HEK293 (cell line): Measurements from ENCODE around the gene ANKRD40.
A peak's percentile ranks its signal among the peaks of the same experiment; 100 is the strongest.

Source experiments
- CTCF ChIA-PET: fragments of 350-600 bp; formaldehyde crosslinking; extraction: SDS; loops from one replicate; lab custom pipeline; 2021; ENCODE audit warnings: antibody characterized with exemption; lab: Yijun Ruan, JAX
- POLR2A ChIA-PET: fragments of 300-600 bp; formaldehyde crosslinking; extraction: SDS; loops from one replicate; lab custom pipeline; 2020; ENCODE audit warnings: antibody characterized with exemption, inconsistent platforms; lab: Yijun Ruan, JAX
- H3K27ac ChIP-seq: fragments of 200-500 bp; sonication (Bioruptor generic); 2 replicates; pipeline ENCODE4 v1.5.1; 2014; ENCODE audit warnings: low read depth, low read length, control low read depth, inconsistent platforms; ENCODE audit errors: extremely low read depth
- H3K36me3 ChIP-seq, 2 experiments: fragments of 200-500 bp in 1 of 2; sonication (Bioruptor generic) in 1 of 2; 1 replicate in 1 of 2; 2 replicates in 1 of 2; pipeline ENCODE4 v1.5.1; 2014 to 2017; ENCODE audit warnings: inconsistent platforms in 2 of 2, low read length in 2 of 2; ENCODE audit not compliant: control insufficient read depth in 2 of 2, insufficient read depth in 1 of 2
- H3K4me1 ChIP-seq: fragments of 200-500 bp; sonication (Bioruptor generic); 2 replicates; pipeline ENCODE4 v1.5.1; 2014; ENCODE audit warnings: mild to moderate bottlenecking, low read length, inconsistent platforms; ENCODE audit not compliant: control insufficient read depth, insufficient read depth
- H3K4me3 ChIP-seq: 2 replicates; pipeline ENCODE4 v1.5.1; 2011; ENCODE audit warnings: low read depth, mild to moderate bottlenecking, control low read depth, low read length, moderate library complexity
- H3K9me3 ChIP-seq: fragments of 200-500 bp; sonication (Bioruptor generic); 2 replicates; pipeline ENCODE4 v1.5.1; 2014; ENCODE audit warnings: low read depth, low read length, inconsistent platforms; ENCODE audit not compliant: control insufficient read depth, insufficient read depth
- GLI2 ChIP-seq: fragments of 450-650 bp; formaldehyde crosslinking; IDR thresholded peaks from 2 replicates; pipeline ENCODE4; 2017; ENCODE audit warnings: missing biosample characterization, missing genetic modification characterization, low read depth, borderline replicate concordance
- KLF10 ChIP-seq: fragments of 450-650 bp; IDR thresholded peaks from 2 replicates; pipeline ENCODE4 v1.5.1; 2018; ENCODE audit warnings: missing biosample characterization, mild to moderate bottlenecking, missing genetic modification characterization
- RBAK ChIP-seq: fragments of 450-650 bp; formaldehyde crosslinking; IDR thresholded peaks from 2 replicates; pipeline ENCODE4 v1.5.1; 2016; ENCODE audit warnings: missing biosample characterization, missing genetic modification characterization
- TRIM28 ChIP-seq: IDR thresholded peaks from 2 replicates; pipeline ENCODE4 v1.6.1; 2011; ENCODE audit warnings: low read length, control low read depth, borderline replicate concordance
- YY2 ChIP-seq: fragments of 450-650 bp; formaldehyde crosslinking; IDR thresholded peaks from 2 replicates; pipeline ENCODE4 v1.5.1; 2016; ENCODE audit warnings: missing biosample characterization, missing genetic modification characterization
- ZBTB1 ChIP-seq: fragments of 450-650 bp; formaldehyde crosslinking; IDR thresholded peaks from 2 replicates; pipeline ENCODE4 v1.5.1; 2016; ENCODE audit warnings: missing biosample characterization, missing genetic modification characterization
- ZNF114 ChIP-seq: fragments of 450-650 bp; formaldehyde crosslinking; IDR thresholded peaks from 2 replicates; pipeline ENCODE4 v1.5.0; 2017; ENCODE audit warnings: missing biosample characterization, missing genetic modification characterization
- ZNF133 ChIP-seq: fragments of 450-650 bp; formaldehyde crosslinking; IDR thresholded peaks from 2 replicates; pipeline ENCODE4 v1.5.1; 2016; ENCODE audit warnings: missing biosample characterization, missing genetic modification characterization
- ZNF140 ChIP-seq: fragments of 450-650 bp; formaldehyde crosslinking; IDR thresholded peaks from 2 replicates; pipeline ENCODE4 v1.5.1; 2016; ENCODE audit warnings: missing biosample characterization, missing genetic modification characterization
- ZNF23 ChIP-seq: fragments of 450-650 bp; formaldehyde crosslinking; IDR thresholded peaks from 2 replicates; pipeline ENCODE4 v1.5.1; 2016; ENCODE audit warnings: missing biosample characterization, missing genetic modification characterization, borderline replicate concordance
- ZNF354C ChIP-seq: fragments of 450-650 bp; formaldehyde crosslinking; IDR thresholded peaks from 2 replicates; pipeline ENCODE4 v1.5.1; 2016; ENCODE audit warnings: missing biosample characterization, missing genetic modification characterization, low read depth, borderline replicate concordance
- ZNF37A ChIP-seq: fragments of 450-650 bp; IDR thresholded peaks from 2 replicates; pipeline ENCODE4 v1.5.1; 2018; ENCODE audit warnings: missing biosample characterization, missing genetic modification characterization
- ZNF501 ChIP-seq: fragments of 450-650 bp; formaldehyde crosslinking; IDR thresholded peaks from 2 replicates; pipeline ENCODE4 v1.5.1; 2016; ENCODE audit warnings: missing biosample characterization, missing genetic modification characterization
- ZNF521 ChIP-seq: fragments of 450-650 bp; formaldehyde crosslinking; IDR thresholded peaks from 2 replicates; pipeline ENCODE4 v1.5.1; 2017; ENCODE audit warnings: missing biosample characterization, mild to moderate bottlenecking, missing genetic modification characterization
- ZNF596 ChIP-seq: fragments of 450-650 bp; IDR thresholded peaks from 2 replicates; pipeline ENCODE4 v1.5.0; 2018; ENCODE audit warnings: missing biosample characterization, mild to moderate bottlenecking, missing genetic modification characterization, moderate library complexity
- ZNF621 ChIP-seq: fragments of 450-650 bp; formaldehyde crosslinking; IDR thresholded peaks from 2 replicates; pipeline ENCODE4 v1.5.1; 2017; ENCODE audit warnings: missing biosample characterization, missing genetic modification characterization
- ZNF654 ChIP-seq: fragments of 450-650 bp; formaldehyde crosslinking; IDR thresholded peaks from 2 replicates; pipeline ENCODE4 v1.5.1; 2016; ENCODE audit warnings: low read depth, missing biosample characterization, missing genetic modification characterization
- ZNF707 ChIP-seq: fragments of 450-650 bp; formaldehyde crosslinking; IDR thresholded peaks from 2 replicates; pipeline ENCODE4 v1.5.1; 2016; ENCODE audit warnings: missing biosample characterization, missing genetic modification characterization
- ZNF843 ChIP-seq: fragments of 450-650 bp; formaldehyde crosslinking; IDR thresholded peaks from 2 replicates; pipeline ENCODE4 v1.5.1; 2016; ENCODE audit warnings: missing biosample characterization, missing genetic modification characterization
- TF ChIP-seq, protein P1 (sequence below): fragments of 450-650 bp; IDR thresholded peaks from 2 replicates; pipeline ENCODE4 v1.5.1; 2018; ENCODE audit warnings: missing biosample characterization, missing genetic modification characterization

The ANKRD40 gene

DNA sequence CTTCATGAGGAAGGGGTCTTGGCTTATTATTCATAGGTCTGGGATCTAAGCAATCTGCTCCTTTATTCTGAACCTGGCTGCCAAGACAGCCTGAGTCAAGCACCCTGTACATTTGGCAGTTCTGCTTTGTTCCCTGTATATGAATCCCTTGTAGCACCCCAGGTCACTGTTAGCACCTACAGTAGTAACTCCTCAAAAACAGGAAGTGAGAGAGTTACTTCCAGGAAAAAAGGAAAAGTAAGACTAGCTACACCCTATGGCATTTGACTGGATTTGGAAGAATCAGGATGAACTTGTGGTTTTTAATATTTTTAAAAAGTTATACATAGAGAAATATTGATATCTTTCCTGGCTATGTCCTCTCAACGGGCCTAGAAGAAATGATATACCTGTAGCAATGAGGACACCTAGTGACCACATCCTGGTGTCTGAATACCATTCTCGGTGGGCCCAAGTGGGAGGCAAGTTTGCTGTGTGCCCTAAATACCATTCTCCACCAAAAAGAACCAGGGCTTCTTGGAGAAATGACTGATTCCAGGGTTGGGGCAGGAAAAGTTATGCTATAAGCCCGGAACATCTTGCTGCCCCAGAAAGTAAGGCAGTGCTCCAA, 9.9 kb downstream of the ANKRD40 start:
- H3K4me1 ChIP-seq = peaks cover 4% of the 10 kb centered on the region; the same call in 1 of the 2 replicates
- ChIA-PET POLR2A (no interaction called here), CTCF (interaction anchor here (0.6 to 8.6 kb wide), 10 partner anchors 11 to 219 kb away, joined by 3 to 200 read pairs (median 4); partner anchors contain the start of genes RSAD1 and SPATA20)
- no peaks in the 10 kb centered on the region for H3K9me3 ChIP-seq
- TF ChIP-seq KLF10 (tag by site-specific recombination) (no peak), ZNF654 (tag by site-specific recombination) (peak; percentile 35)
- no peak overlapping the region for H3K27ac ChIP-seq
- H3K4me3 ChIP-seq = no peak overlapping the region
- peaks cover 74 to 87% of the 10 kb centered on the region in 2 experiments for H3K36me3 ChIP-seq

DNA sequence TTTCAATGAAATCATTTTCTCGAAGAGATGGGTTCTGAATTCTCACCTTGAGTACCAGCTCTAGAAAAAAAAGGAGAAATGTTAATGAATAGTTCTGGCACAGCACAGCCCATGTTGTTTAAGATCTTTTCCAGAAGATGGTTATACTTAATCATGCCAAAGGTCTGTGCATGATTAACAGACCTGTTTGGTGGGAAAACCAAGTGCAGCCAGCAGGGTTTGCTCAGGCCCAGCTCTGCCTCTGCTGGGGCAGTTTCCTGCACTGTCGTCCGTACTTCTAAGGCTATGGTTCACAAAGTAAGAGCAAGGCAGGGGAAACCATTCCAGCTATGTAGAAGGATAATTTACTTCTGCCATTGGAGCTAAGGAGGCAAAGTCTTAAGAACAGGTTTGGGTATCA, 10.7 kb downstream of the ANKRD40 start:
- Histone ChIP-seq H3K27ac (no peak overlapping the region), H3K36me3 (peaks cover 69 to 87% of the 10 kb centered on the region in 2 experiments), H3K9me3 (no peaks in the 10 kb centered on the region), H3K4me1 (peaks cover 4% of the 10 kb centered on the region; the same call in 1 of the 2 replicates), H3K4me3 (no peak overlapping the region)
- POLR2A ChIA-PET = no interaction called here
- CTCF ChIA-PET = interaction anchor here (0.6 to 8.6 kb wide), 11 partner anchors 8 to 528 kb away, joined by 3 to 200 read pairs (median 5); partner anchors contain the start of genes RSAD1 and SPATA20
- TF ChIP-seq ZNF521 (tag by site-specific recombination) (no peak), ZNF621 (no peak), GLI2 (no peak), YY2 (tag by site-specific recombination) (no peak), ZNF707 (no peak), ZNF596 (tag by site-specific recombination) (no peak), TRIM28 (no peak), ZNF354C (tag by site-specific recombination) (no peak), ZBTB1 (tag by site-specific recombination) (no peak), ZNF133 (no peak), ZNF501 (tag by site-specific recombination) (no peak), ZNF114 (tag by site-specific recombination) (no peak), ZNF843 (tag by site-specific recombination) (no peak)
- TF ChIP-seq, protein P1, sequence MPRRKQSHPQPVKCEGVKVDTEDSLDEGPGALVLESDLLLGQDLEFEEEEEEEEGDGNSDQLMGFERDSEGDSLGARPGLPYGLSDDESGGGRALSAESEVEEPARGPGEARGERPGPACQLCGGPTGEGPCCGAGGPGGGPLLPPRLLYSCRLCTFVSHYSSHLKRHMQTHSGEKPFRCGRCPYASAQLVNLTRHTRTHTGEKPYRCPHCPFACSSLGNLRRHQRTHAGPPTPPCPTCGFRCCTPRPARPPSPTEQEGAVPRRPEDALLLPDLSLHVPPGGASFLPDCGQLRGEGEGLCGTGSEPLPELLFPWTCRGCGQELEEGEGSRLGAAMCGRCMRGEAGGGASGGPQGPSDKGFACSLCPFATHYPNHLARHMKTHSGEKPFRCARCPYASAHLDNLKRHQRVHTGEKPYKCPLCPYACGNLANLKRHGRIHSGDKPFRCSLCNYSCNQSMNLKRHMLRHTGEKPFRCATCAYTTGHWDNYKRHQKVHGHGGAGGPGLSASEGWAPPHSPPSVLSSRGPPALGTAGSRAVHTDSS = no peak

DNA sequence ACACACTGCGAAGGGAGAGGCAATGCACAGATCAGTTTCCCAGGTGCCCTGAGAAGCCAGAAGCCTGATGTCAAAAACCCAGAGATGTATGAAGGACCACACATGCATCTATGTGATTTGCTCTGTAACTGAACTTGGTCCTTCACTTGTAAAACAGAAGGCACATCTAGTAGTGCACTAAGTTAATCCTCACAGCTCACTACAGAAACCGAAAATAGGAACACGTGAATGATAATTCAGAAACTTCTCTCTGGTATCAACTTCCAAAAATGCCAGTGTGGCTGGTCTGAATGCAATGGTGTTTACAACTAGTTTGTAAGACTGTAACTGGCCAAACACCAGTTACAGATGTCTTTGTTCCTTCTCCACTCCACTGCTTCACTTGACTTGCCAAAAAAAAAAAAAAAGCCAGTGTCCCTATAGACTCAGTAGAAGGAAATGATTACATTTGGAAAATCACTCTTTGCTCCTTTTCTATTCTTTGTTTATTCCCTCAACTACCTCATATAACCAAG, 11.3 kb downstream of the ANKRD40 start:
- Histone ChIP-seq H3K4me1 (peaks cover 4% of the 10 kb centered on the region; the same call in 1 of the 2 replicates), H3K36me3 (peaks cover 68 to 85% of the 10 kb centered on the region in 2 experiments), H3K27ac (no peak overlapping the region), H3K9me3 (no peaks in the 10 kb centered on the region), H3K4me3 (no peak overlapping the region)
- CTCF ChIA-PET = interaction anchor here (1.0 to 8.6 kb wide), 8 partner anchors 9 to 217 kb away, joined by 5 to 200 read pairs (median 9); partner anchors contain the start of gene RSAD1
- no peak for TF ChIP-seq ZNF37A (tag by site-specific recombination)
- no peak for TF ChIP-seq RBAK
- TF ChIP-seq ZNF140 (tag by site-specific recombination) = no peak
- no peak for TF ChIP-seq ZNF23
- POLR2A ChIA-PET = interaction anchor here (0.6 to 0.7 kb wide), 2 partner anchors 34 to 1703 kb away, joined by 3 read pairs; no protein-coding TSS in a partner anchor
